ENCODE data around the gene NUDT6.
A peak's percentile ranks its signal among the peaks of the same experiment; 100 is the strongest.
"Not testable (repeated sequence)": the region's sequence is repeated elsewhere in the genome, so short reads cannot be mapped to it uniquely, and the experiment has no call there.

NUDT6 gene

GRCh38 chr4:122854447-122855352 is 67.7 kb downstream of the NUDT6 start:
- Histone ChIP-seq H3K36me3 (ENCODE audit: control insufficient read depth in 2 of 2, insufficient read depth in 2 of 2, low read length in 2 of 2) (no peaks in the 10 kb centered on the region), H3K27ac (ENCODE audit: low read length) (peak overlapping the region; percentile 66), H3K9me3 (ENCODE audit: control insufficient read depth in 2 of 2, low read length in 2 of 2) (no peaks in the 10 kb centered on the region), H3K4me3 (ENCODE audit: low read length in 2 of 2) (peak overlapping the region; percentile 27 to 54), H3K4me1 (ENCODE audit: control insufficient read depth, insufficient read depth, low read length) (peaks cover 6% of the 10 kb centered on the region), H3K9ac (ENCODE audit: low read length in 2 of 2) (peak overlapping the region; percentile 29 to 37), H3K27me3 (ENCODE audit: control insufficient read depth in 1 of 2, insufficient read depth in 2 of 2, low read length in 2 of 2) (no peaks in the 10 kb centered on the region)

- Histone ChIP-seq H3K9me3 (ENCODE audit: control insufficient read depth in 2 of 2, low read length in 2 of 2) (no peaks in the 10 kb centered on the region), H3K4me1 (ENCODE audit: control insufficient read depth, insufficient read depth, low read length) (peaks cover 9% of the 10 kb centered on the region), H3K36me3 (ENCODE audit: control insufficient read depth in 2 of 2, insufficient read depth in 2 of 2, low read length in 2 of 2) (peaks cover 0 to 2% of the 10 kb centered on the region in 2 donors), H3K9ac (ENCODE audit: low read length in 2 of 2) (no peak overlapping the region), H3K4me3 (ENCODE audit: low read length in 2 of 2) (no peak overlapping the region), H3K27ac (ENCODE audit: low read length) (no peak overlapping the region), H3K27me3 (ENCODE audit: control insufficient read depth in 1 of 2, insufficient read depth in 2 of 2, low read length in 2 of 2) (no peaks in the 10 kb centered on the region)
Observed at GRCh38 chr4:122851568-122851967, 70.8 kb downstream of the NUDT6 start.

- not testable (repeated sequence) for H3K4me1 ChIP-seq (ENCODE audit: control insufficient read depth, insufficient read depth, low read length); H3K36me3 ChIP-seq (ENCODE audit: control insufficient read depth in 2 of 2, insufficient read depth in 2 of 2, low read length in 2 of 2); H3K9ac ChIP-seq (ENCODE audit: low read length in 2 of 2); H3K27me3 ChIP-seq (ENCODE audit: control insufficient read depth in 1 of 2, insufficient read depth in 2 of 2, low read length in 2 of 2); H3K9me3 ChIP-seq (ENCODE audit: control insufficient read depth in 2 of 2, low read length in 2 of 2); H3K4me3 ChIP-seq (ENCODE audit: low read length in 2 of 2); H3K27ac ChIP-seq (ENCODE audit: low read length)
Observed at GRCh38 chr4:122849789-122850188, 72.6 kb downstream of the NUDT6 start.

DNA sequence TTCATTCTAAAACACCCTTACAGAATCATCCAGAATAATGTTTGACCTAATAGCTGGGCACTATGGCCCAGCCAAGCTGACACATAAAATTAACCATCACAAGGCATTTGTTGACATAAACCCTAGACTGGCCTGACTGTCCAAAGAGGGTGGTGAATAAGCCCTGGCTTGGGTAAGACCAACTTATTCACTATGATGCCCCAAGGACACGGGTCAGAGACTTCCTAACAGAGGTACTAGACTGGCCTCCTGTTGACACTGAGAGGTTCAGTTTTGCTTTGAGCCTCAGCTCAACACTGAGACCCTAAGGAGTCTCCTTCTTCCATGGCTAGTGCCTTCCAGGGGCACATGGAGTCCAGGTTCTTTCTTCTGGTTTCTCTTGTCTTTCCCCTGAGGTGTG is 74.5 kb downstream of the NUDT6 start:
- H3K4me1 ChIP-seq (ENCODE audit: control insufficient read depth, insufficient read depth, low read length), result peaks cover 8% of the 10 kb centered on the region
- no peak overlapping the region for H3K4me3 ChIP-seq (ENCODE audit: low read length in 2 of 2)
- peaks cover 0 to 2% of the 10 kb centered on the region in 2 donors for H3K36me3 ChIP-seq (ENCODE audit: control insufficient read depth in 2 of 2, insufficient read depth in 2 of 2, low read length in 2 of 2)
- no peaks in the 10 kb centered on the region for H3K27me3 ChIP-seq (ENCODE audit: control insufficient read depth in 1 of 2, insufficient read depth in 2 of 2, low read length in 2 of 2)
- no peak overlapping the region for H3K9ac ChIP-seq (ENCODE audit: low read length in 2 of 2)
- no peak overlapping the region for H3K27ac ChIP-seq (ENCODE audit: low read length)
- H3K9me3 ChIP-seq (ENCODE audit: control insufficient read depth in 2 of 2, low read length in 2 of 2), result no peaks in the 10 kb centered on the region

DNA sequence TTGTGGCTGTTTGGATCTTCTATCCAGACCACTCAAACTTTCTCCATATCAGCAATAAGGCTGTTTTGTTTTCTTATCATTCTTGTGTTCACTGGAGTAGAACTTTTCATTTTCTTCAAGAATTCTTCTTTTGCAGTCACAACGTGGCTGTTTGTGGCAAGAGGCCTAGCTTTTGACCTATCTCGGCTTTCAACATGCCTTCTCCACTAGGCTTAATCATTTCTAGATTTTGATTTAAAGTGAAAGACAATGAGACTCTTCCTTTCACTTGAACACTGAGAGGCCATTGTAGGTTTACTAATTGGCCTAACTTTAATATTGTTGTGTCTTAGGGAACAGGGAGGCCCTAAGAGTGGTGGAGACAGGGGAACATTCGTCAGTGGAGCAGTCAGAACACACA is 76.6 kb downstream of the NUDT6 start:
- H3K27me3 ChIP-seq (ENCODE audit: control insufficient read depth in 1 of 2, insufficient read depth in 2 of 2, low read length in 2 of 2), result no peaks in the 10 kb centered on the region
- no peak overlapping the region for H3K4me3 ChIP-seq (ENCODE audit: low read length in 2 of 2)
- peaks cover 0 to 2% of the 10 kb centered on the region in 2 donors for H3K36me3 ChIP-seq (ENCODE audit: control insufficient read depth in 2 of 2, insufficient read depth in 2 of 2, low read length in 2 of 2)
- no peak overlapping the region for H3K9ac ChIP-seq (ENCODE audit: low read length in 2 of 2)
- H3K4me1 ChIP-seq (ENCODE audit: control insufficient read depth, insufficient read depth, low read length), result peaks cover 12% of the 10 kb centered on the region
- H3K9me3 ChIP-seq (ENCODE audit: control insufficient read depth in 2 of 2, low read length in 2 of 2), result no peaks in the 10 kb centered on the region
- H3K27ac ChIP-seq (ENCODE audit: low read length), result no peak overlapping the region

- Histone ChIP-seq H3K36me3 (ENCODE audit: control insufficient read depth in 2 of 2, insufficient read depth in 2 of 2, low read length in 2 of 2) (peaks cover 0 to 3% of the 10 kb centered on the region in 2 donors), H3K9me3 (ENCODE audit: control insufficient read depth in 2 of 2, low read length in 2 of 2) (no peaks in the 10 kb centered on the region), H3K4me3 (ENCODE audit: low read length in 2 of 2) (no peak overlapping the region), H3K4me1 (ENCODE audit: control insufficient read depth, insufficient read depth, low read length) (peaks cover 15% of the 10 kb centered on the region), H3K27ac (ENCODE audit: low read length) (no peak overlapping the region), H3K27me3 (ENCODE audit: control insufficient read depth in 1 of 2, insufficient read depth in 2 of 2, low read length in 2 of 2) (no peaks in the 10 kb centered on the region), H3K9ac (ENCODE audit: low read length in 2 of 2) (no peak overlapping the region)
Observed at GRCh38 chr4:122845066-122845465, 77.3 kb downstream of the NUDT6 start.

DNA sequence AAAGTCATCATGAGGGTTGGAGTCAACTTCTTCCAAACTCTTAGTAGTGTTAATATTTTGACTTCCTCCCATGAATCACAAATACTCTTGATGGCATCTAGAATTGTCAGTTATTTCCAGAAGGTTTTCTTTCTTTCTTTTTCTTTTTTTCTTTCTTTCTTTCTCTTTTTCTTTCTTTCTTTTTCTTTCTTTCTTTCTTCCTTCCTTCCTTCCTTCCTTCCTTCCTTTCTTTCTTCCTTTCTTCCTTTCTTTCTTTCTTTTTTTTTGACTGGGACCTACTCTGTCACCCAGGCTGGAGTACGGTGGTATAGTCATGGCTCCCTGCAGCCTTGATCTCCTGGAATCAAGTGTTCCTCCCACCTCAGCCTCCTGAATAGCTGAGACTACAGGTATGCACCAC is 78.0 kb downstream of the NUDT6 start:
- not testable (repeated sequence) for H3K27ac ChIP-seq (ENCODE audit: low read length); H3K27me3 ChIP-seq (ENCODE audit: control insufficient read depth in 1 of 2, insufficient read depth in 2 of 2, low read length in 2 of 2); H3K4me3 ChIP-seq (ENCODE audit: low read length in 2 of 2); H3K9me3 ChIP-seq (ENCODE audit: control insufficient read depth in 2 of 2, low read length in 2 of 2); H3K36me3 ChIP-seq (ENCODE audit: control insufficient read depth in 2 of 2, insufficient read depth in 2 of 2, low read length in 2 of 2); H3K9ac ChIP-seq (ENCODE audit: low read length in 2 of 2)
- peaks cover 15% of the 10 kb centered on the region for H3K4me1 ChIP-seq (ENCODE audit: control insufficient read depth, insufficient read depth, low read length)

DNA sequence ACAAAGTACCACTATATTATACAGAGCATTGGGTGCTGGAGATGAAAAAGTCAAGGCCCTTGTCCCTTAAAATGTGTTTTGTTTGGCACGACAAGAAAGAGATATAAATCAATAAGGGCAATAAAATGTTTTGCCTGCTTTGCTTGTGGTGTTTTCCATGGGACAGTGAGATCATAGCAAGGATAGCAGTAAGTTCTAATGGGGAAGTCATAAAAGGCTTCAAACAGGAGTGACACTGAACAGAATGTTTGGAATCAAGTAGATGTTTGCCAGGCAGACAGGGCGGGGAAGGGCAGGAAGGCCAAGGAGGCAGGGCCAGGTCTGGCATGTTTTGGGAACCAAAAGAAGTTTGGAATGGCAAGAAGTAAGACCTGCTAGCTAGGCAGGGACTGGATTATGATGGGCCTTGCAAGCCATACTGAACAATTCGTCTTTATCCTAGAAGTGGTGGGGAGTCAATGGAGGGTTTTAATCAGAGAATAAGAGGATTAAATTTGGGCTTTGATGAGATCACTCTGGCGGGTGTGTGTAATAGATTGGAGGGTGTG is 79.3 kb downstream of the NUDT6 start:
- Histone ChIP-seq H3K9ac (ENCODE audit: low read length in 2 of 2) (no peak overlapping the region), H3K4me1 (ENCODE audit: control insufficient read depth, insufficient read depth, low read length) (peaks cover 15% of the 10 kb centered on the region), H3K9me3 (ENCODE audit: control insufficient read depth in 2 of 2, low read length in 2 of 2) (no peaks in the 10 kb centered on the region), H3K27me3 (ENCODE audit: control insufficient read depth in 1 of 2, insufficient read depth in 2 of 2, low read length in 2 of 2) (no peaks in the 10 kb centered on the region), H3K4me3 (ENCODE audit: low read length in 2 of 2) (no peak overlapping the region), H3K36me3 (ENCODE audit: control insufficient read depth in 2 of 2, insufficient read depth in 2 of 2, low read length in 2 of 2) (peaks cover 5 to 7% of the 10 kb centered on the region in 2 donors), H3K27ac (ENCODE audit: low read length) (peak overlapping the region; percentile 7)
